ENCODE data around the gene TMEM255B.

- TF ChIP-seq, protein P1, sequence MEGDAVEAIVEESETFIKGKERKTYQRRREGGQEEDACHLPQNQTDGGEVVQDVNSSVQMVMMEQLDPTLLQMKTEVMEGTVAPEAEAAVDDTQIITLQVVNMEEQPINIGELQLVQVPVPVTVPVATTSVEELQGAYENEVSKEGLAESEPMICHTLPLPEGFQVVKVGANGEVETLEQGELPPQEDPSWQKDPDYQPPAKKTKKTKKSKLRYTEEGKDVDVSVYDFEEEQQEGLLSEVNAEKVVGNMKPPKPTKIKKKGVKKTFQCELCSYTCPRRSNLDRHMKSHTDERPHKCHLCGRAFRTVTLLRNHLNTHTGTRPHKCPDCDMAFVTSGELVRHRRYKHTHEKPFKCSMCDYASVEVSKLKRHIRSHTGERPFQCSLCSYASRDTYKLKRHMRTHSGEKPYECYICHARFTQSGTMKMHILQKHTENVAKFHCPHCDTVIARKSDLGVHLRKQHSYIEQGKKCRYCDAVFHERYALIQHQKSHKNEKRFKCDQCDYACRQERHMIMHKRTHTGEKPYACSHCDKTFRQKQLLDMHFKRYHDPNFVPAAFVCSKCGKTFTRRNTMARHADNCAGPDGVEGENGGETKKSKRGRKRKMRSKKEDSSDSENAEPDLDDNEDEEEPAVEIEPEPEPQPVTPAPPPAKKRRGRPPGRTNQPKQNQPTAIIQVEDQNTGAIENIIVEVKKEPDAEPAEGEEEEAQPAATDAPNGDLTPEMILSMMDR (IDR thresholded peaks at IDR 0.05): no peak
- no peak for TF ChIP-seq POLR2A (IDR thresholded peaks at IDR 0.05)
Measured at GRCh38 chr13:113788413-113789135, 29.5 kb downstream of the TMEM255B start.
